PC-3 (cell line): ENCODE results near the gene PRPSAP2. TPM values are rescaled to one million over a fixed set of nuclear protein-coding genes. Genes with fewer than 3 reads are reported as not detected.

ENCODE experiments used
- ATAC-seq: fragments of 200-7000 bp; cut with Tn5 transposase; 2 replicates; pipeline ENCODE4 v1.9.1; 2020; ENCODE audit warnings: mild to moderate bottlenecking, moderate library complexity
- BruUV-seq: library from RNA; stranded (reverse); fragments of 400-500 nt; replicated peaks from 2 replicates; lab custom pipeline; 2021; lab: Mats Ljungman, UMichigan
- CTCF ChIA-PET: fragments of 300-600 bp; sonication (Branson Sonifier 250); formaldehyde crosslinking; loops from one replicate; lab custom pipeline; 2022; ENCODE audit warnings: antibody characterized with exemption; lab: Charles Lee
- POLR2A ChIA-PET: fragments of 300-600 bp; sonication (Branson Sonifier 250); formaldehyde crosslinking; loops from one replicate; lab custom pipeline; 2022; ENCODE audit warnings: antibody characterized with exemption; ENCODE audit not compliant: unreplicated experiment; lab: Charles Lee
- DNase-seq: peaks from one replicate; pipeline ENCODE4 v3.0.0-alpha.2; 2015
- H2AFZ ChIP-seq: fragments of 300-600 bp; sonication (generic); 2 replicates; pipeline ENCODE4 v1.6.0; 2016; ENCODE audit warnings: antibody characterized with exemption, low read length
- H3F3A ChIP-seq: fragments of 300-600 bp; sonication (generic); one replicate; pipeline ENCODE4 v1.6.0; 2017; ENCODE audit warnings: antibody characterized with exemption, low read length, control low read depth, mild to moderate bottlenecking; ENCODE audit not compliant: unreplicated experiment
- H3K27ac ChIP-seq: fragments of 300-600 bp; sonication (generic); 2 replicates; pipeline ENCODE4 v1.5.1; 2016; ENCODE audit warnings: mild to moderate bottlenecking, low read length
- H3K27me3 ChIP-seq: fragments of 300-600 bp; sonication (generic); 2 replicates; pipeline ENCODE4 v1.6.1; 2016; ENCODE audit warnings: low read length, mixed read lengths
- H3K36me3 ChIP-seq: fragments of 300-600 bp; sonication (generic); 2 replicates; pipeline ENCODE4 v1.6.1; 2016; ENCODE audit warnings: low read depth, mixed run types, low read length, mixed read lengths
- H3K4me1 ChIP-seq: fragments of 300-600 bp; sonication (generic); 2 replicates; pipeline ENCODE4 v1.5.1; 2016; ENCODE audit warnings: low read length; ENCODE audit not compliant: insufficient read depth
- H3K4me2 ChIP-seq: fragments of 300-600 bp; sonication (generic); 2 replicates; pipeline ENCODE4 v1.6.0; 2016; ENCODE audit warnings: low read length
- H3K4me3 ChIP-seq: fragments of 300-600 bp; sonication (generic); 2 replicates; pipeline ENCODE4 v1.5.1; 2016; ENCODE audit warnings: mild to moderate bottlenecking, low read length, mixed read lengths
- H3K79me2 ChIP-seq: fragments of 300-600 bp; sonication (generic); 2 replicates; pipeline ENCODE4 v1.6.1; 2017; ENCODE audit warnings: low read length, mixed read lengths
- H3K9ac ChIP-seq: fragments of 300-600 bp; sonication (generic); 2 replicates; pipeline ENCODE4 v1.6.0; 2016; ENCODE audit warnings: mild to moderate bottlenecking, low read length
- H3K9me2 ChIP-seq: fragments of 300-600 bp; sonication (generic); replicated peaks from 2 replicates; pipeline ENCODE4 v1.6.1; 2016; ENCODE audit warnings: mixed run types, low read length, mixed read lengths
- H3K9me3 ChIP-seq: fragments of 300-600 bp; sonication (generic); 2 replicates; pipeline ENCODE4 v1.6.1; 2016; ENCODE audit warnings: low read length, mixed read lengths
- H4K20me1 ChIP-seq: fragments of 300-600 bp; sonication (generic); 2 replicates; pipeline ENCODE4 v1.6.1; 2016; ENCODE audit warnings: low read length, mixed read lengths
- CTCF ChIP-seq: fragments of 300-600 bp; sonication (generic); conservative IDR thresholded peaks from 2 replicates; pipeline ENCODE4 v1.5.1; 2017; ENCODE audit warnings: antibody characterized with exemption, low read depth, mild to moderate bottlenecking, low read length
- EZH2 ChIP-seq: fragments of 300-600 bp; sonication (generic); IDR thresholded peaks from one replicate; pipeline ENCODE4 v1.6.1; 2017; ENCODE audit warnings: antibody characterized with exemption, mild to moderate bottlenecking, low read length; ENCODE audit not compliant: unreplicated experiment
- EZH2phosphoT487 ChIP-seq: fragments of 300-600 bp; sonication (generic); IDR thresholded peaks from 2 replicates; pipeline ENCODE4 v1.6.1; 2018; ENCODE audit warnings: mild to moderate bottlenecking, antibody characterized with exemption, low read length, borderline replicate concordance
- intact Hi-C: fragments of 100-400 bp; cut with micrococcal nuclease; formaldehyde crosslinking; loops from 2 replicates; pipeline ENCODE4 v1.9.0; 2023
- total RNA-seq: library from RNA; depleted of rRNA; stranded (reverse); fragments of >200 nt; gene quantifications from 2 replicates; pipeline ENCODE4 v1.2.3, GENCODE V29; 2014

The PRPSAP2 gene
- total RNA-seq, 1 experiment from 2014 or later = 81.3 TPM

- ATAC-seq (no peak), DNase-seq (no peak)
- TF ChIP-seq EZH2phosphoT487 = no peak
- no peak overlapping the region for H3K27ac ChIP-seq
- H3K4me1 ChIP-seq = no peaks in the 10 kb centered on the region
- no peaks in the 10 kb centered on the region for H3K9me2 ChIP-seq
- peaks cover 30% of the 10 kb centered on the region for H3K36me3 ChIP-seq
- H4K20me1 ChIP-seq = 0 out of 2 replicates have a peak, but pooled peaks cover 4% of the 10 kb centered on the region
- no TSS peak for BruUV-seq
- no peaks in the 10 kb centered on the region for H3K27me3 ChIP-seq
- no peak overlapping the region for H2AFZ ChIP-seq
- no peaks in the 10 kb centered on the region for H3K9me3 ChIP-seq
- no peak overlapping the region for H3K4me2 ChIP-seq
- H3K79me2 ChIP-seq = peaks cover 25% of the 10 kb centered on the region
- no peaks in the 10 kb centered on the region for H3F3A ChIP-seq
- no peak overlapping the region for H3K9ac ChIP-seq
- no peak overlapping the region for H3K4me3 ChIP-seq
- intact Hi-C loops = no loop called here
- CTCF ChIA-PET = no interaction called here
- POLR2A ChIA-PET = no interaction called here
Measured at GRCh38 chr17:18866866-18867813, 9.2 kb downstream of the PRPSAP2 start.

GRCh38 chr17:18877104-18877645 lies 19.2 kb downstream of the PRPSAP2 start:
- POLR2A ChIA-PET = no interaction called here
- Histone ChIP-seq H3K9me3 (no peaks in the 10 kb centered on the region), H3K9ac (no peak overlapping the region), H3K79me2 (no peaks in the 10 kb centered on the region), H2AFZ (no peak overlapping the region), H3K4me1 (peaks cover 17% of the 10 kb centered on the region), H3K27ac (peak overlapping the region; percentile 1; the same call in 1 of the 2 replicates), H4K20me1 (no peaks in the 10 kb centered on the region), H3K4me2 (peak overlapping the region; percentile 36), H3K4me3 (no peak overlapping the region), H3K9me2 (no peaks in the 10 kb centered on the region), H3K27me3 (no peaks in the 10 kb centered on the region), H3F3A (no peaks in the 10 kb centered on the region), H3K36me3 (peaks cover 48% of the 10 kb centered on the region)
- CTCF ChIA-PET = no interaction called here
- TF ChIP-seq EZH2 (no peak), CTCF (no peak), EZH2phosphoT487 (no peak)
- ATAC-seq (peak; percentile 93), DNase-seq (peak; percentile 79)
- no TSS peak for BruUV-seq
- intact Hi-C loops = no loop called here

GRCh38 chr17:18888766-18889290 lies 30.9 kb downstream of the PRPSAP2 start:
- H3K36me3 ChIP-seq = peaks cover 43% of the 10 kb centered on the region
- POLR2A ChIA-PET = no interaction called here
- no peak overlapping the region for H2AFZ ChIP-seq
- ATAC-seq (no peak), DNase-seq (no peak)
- no peaks in the 10 kb centered on the region for H3F3A ChIP-seq
- no peak overlapping the region for H3K4me3 ChIP-seq
- intact Hi-C loops = no loop called here
- H3K4me2 ChIP-seq = no peak overlapping the region
- no peaks in the 10 kb centered on the region for H3K27me3 ChIP-seq
- no peak overlapping the region for H3K27ac ChIP-seq
- no peak overlapping the region for H3K9ac ChIP-seq
- H4K20me1 ChIP-seq = no peaks in the 10 kb centered on the region
- BruUV-seq = no TSS peak
- CTCF ChIA-PET = no interaction called here
- no peaks in the 10 kb centered on the region for H3K4me1 ChIP-seq
- H3K79me2 ChIP-seq = no peaks in the 10 kb centered on the region
- H3K9me3 ChIP-seq = no peaks in the 10 kb centered on the region
- TF ChIP-seq EZH2phosphoT487 = no peak
- TF ChIP-seq CTCF = no peak
- TF ChIP-seq EZH2 = no peak
- H3K9me2 ChIP-seq = no peaks in the 10 kb centered on the region
